GDM1 (cell line): ENCODE data around the gene GNAO1.

Experiments used
- DNase-seq: peaks from one replicate; lab custom pipeline; 2025; lab: John Stamatoyannopoulos, UW

The GNAO1 gene

DNA sequence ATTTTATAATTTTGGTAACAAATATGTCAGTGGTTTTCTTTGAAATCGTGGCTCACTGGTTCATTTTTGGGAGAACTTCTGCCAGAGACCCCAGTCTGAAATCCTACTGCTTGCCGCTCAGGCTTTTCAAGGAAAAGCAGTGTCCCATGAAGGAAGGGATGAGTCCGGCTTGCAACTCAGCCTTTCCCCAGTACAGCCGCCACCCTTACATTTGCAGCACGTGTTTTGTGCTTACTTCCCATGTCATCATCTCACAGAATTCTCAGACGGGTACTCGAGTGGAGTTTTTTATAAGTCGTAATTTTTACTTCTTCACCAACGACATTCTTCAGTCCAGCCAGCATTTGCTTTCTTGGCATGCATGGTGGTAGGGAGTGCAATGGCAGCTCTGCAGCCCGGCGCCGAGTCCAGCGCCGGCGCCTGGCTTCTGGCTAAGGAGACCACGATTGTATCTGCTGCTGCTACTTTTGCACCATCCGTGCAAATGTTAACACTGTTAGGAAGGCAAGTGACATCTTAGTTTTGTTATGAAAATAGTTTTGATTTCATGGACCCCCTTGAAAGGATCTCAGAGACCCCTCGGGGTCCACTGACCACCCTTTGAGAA, 123.1 kb downstream of the GNAO1 start:
- DNase-seq, result no peak

DNA sequence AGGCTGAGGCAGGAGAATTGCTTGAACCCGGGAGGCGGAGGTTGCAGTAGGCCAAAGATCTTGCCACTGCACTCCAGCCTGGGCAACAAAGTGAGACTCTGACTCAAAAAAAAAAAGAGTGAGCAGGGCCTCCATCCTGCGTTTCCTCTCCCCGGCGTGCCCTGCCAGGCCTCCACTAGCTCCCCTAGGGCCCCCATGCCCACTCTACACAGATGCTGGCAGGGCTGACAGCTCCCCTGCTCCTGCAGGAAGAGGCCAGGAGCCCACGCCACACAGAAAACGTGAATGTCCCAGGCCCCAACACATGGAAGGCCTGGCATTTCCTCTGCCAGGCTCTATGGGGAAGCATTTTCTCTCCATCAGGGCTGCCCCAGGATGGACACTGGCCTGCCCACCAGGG, 124.7 kb downstream of the GNAO1 start:
- DNase-seq, result no peak

DNA sequence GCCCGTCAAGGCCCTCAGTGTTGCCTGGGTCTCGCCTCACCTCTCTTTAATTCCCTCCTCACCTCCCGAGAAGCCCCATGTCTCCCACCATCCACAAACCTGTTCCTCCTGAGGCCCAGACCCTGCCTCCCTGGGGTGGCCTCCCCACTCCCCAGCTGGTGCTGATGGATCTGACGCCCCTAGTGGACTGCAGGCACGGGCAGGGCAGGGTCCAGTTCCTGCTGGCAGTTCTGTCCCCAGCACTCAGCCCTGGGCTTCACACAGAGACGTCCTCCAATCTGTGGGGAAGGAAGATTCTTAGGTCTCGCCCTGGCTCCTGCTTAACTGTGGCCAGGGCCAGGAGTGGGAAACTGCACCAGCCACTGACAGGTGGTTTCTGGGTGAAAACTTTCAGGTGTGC, 125.3 kb downstream of the GNAO1 start:
- DNase-seq, result no peak

DNA sequence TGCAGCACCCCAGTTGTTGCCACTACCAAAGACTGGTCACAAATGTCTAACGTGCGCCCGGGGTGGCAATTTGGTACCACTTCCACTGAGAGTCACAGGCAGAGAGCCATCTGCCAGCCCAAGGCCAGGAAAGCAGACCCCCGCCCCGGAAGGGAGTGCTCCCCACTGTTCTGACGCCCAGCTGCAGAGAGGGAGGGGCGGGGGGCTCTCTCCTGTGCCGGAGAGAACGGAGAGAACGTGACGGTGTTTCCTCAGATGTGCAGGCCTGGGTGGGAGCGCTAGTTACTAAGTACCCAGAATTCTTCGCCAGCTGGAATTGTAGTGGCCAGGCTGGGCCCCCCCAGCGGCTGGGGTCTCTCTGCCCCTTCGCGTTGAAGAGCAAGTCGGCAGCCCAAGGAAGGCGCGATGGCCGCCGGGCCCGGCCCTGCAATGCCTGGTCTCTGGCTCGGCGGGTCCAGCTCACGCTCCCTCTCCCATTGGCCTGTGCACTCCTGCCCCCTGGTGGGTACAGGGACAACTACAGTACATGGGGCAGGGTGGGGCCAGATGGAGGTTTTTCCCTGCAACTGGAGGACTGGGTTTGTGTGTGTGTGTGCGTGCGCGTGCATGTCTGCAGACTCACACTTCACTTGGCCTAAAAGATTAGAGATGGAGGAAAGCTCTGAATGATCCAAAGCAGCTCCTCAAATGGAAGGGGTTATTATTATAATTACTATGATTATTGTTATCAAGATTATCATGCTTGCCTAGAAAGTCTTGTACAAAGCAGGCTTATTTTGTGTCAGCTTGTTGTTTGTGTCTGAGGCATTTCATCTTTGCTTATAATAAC, 126.9 kb downstream of the GNAO1 start:
- DNase-seq, result no peak

DNA sequence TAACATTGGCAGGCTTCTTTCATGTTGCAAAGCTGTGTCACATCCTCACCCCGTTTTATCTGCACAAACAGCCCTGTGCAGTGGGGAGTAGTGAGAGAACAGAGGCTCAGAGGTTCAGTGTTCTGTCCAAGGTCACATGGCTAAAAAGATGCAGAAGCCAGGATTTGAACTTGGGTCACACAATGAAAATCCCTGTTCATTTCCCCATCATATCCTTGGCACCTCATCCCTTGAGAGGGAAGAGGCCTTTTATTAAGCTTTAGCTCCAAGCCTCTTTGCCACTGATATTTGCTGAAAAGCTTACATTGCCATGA, 127.5 kb downstream of the GNAO1 start:
- DNase-seq, result no peak

DNA sequence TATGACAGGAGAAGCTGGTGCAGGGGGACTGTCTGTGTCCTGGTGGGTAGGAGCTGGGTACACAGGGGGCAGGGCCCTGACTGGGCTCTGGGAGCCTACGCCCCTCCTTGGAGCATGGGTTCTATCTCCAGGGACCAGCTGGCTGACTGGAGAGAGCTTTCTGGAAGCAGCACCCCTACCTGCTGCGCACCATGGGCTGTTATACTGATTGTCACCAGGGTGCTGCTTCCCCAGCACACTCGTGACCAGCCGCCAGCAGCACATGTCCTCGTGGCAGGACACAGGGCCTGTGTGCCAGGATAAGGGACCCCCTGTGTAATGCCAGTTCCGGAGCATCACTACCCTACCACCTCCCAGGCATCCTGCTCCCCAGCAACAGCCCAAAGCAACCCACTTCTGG, 128.1 kb downstream of the GNAO1 start:
- DNase-seq, result no peak

DNA sequence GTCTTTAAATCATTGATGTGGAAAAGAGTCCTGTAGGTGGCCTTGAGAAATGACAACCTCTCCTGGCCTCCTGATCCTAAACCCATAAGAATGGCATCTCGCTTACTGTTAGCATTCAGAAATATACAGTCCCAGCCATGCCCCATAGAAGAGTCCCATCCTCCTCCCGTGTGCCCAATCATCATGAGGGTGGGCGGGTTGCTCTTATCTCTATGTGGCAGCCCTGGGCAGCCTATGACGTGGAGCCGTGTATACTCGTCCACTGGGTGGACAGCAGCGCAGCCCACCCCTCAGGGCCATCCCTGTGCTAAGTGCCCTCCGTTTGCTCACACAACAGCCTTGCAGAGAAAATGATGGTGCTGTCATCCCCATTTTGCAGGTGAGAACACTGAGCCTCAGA, 128.8 kb downstream of the GNAO1 start:
- no peak for DNase-seq

DNA sequence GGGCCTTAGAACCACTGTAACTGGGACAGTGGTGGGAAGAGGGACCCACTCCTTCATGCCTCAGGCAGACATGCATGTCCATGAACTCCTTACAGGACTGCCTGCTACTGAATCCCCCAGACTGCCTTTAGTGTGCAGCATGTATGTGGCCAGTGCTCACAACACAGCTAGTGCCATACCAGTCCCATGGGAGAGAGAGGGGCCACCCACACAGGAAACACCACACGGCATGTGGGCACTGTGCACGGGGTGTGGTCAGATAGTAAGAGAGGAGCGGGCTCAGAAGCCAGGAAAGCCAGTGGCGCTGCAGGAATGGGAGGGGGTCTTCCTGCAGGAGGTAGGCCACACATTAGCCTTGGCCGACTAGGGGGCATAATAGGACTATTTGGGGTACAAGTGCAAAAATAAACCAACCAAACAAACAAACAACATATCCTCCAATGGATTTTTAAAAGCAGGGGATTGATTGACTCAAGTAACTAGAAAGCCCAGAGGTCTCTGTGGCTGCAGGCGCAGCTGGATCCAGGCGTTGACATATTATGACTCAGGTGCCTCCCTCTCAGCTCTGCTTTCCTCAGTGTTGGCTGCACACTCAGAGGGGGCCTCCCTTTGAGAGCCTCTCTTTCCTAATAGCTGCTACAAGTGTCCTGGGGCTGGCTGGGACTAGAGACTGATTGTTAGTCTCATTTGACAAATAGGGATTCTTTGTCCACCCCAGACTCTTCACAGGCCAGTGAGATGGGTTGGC, 129.7 kb downstream of the GNAO1 start:
- DNase-seq, result no peak

DNA sequence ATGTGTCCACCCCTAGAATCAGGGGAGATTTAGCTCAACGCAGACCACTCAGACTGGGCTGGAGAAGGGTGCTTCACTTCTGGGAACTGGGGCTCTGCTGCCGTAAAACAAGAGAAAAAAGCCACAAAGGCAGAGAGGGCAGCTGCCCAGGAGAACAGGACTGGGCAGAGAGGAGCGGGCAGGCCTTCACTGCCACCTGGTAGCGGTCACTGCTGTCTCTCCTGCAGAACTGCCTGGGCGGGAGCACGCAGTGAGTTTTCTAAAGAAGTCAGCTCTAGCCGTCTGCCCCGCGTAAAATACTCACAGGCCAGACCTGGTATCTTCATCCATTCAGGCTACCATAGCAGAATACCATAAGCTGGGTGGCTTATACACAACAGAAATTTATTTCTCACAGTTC, 130.3 kb downstream of the GNAO1 start:
- no peak for DNase-seq

DNA sequence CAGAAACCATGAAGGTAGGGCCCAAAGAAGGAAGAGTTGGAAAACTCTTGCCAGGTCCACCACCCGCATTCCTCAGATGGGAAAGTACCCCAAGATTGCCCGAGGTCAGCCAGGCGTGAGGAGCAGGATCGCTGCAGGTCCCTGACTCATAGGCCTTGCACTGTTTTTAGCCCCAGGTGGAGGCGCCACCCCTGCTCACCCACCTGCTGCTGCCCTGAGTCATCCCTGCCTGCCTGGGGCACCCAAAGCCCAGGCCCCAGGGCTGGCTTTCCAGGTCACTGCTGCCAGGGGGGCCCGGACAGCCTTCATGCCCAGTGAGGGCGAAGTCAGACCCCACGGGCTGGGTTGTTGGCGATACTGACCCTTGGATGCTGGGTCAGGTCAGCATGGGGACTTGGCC, 133.1 kb downstream of the GNAO1 start:
- DNase-seq, result no peak

DNA sequence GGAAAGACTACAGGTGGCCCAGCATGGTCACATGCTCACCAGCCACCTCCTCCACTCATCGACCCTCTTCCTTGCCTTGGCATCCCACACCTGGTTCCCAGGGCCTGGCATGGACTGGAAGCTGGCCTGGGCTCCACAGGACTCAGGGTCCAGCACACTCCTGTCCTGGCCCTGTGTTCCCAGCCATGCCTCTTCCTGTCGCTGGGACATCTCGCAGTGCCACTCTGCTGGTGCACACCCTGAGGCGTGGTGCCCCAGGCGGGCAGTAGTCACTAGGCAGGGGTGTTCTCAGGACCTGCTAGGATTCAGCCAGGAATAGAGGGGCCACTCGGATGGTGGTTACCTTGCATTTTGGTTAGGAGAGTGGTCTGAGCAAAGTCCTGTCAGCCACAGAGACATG, 134.7 kb downstream of the GNAO1 start:
- no peak for DNase-seq

DNA sequence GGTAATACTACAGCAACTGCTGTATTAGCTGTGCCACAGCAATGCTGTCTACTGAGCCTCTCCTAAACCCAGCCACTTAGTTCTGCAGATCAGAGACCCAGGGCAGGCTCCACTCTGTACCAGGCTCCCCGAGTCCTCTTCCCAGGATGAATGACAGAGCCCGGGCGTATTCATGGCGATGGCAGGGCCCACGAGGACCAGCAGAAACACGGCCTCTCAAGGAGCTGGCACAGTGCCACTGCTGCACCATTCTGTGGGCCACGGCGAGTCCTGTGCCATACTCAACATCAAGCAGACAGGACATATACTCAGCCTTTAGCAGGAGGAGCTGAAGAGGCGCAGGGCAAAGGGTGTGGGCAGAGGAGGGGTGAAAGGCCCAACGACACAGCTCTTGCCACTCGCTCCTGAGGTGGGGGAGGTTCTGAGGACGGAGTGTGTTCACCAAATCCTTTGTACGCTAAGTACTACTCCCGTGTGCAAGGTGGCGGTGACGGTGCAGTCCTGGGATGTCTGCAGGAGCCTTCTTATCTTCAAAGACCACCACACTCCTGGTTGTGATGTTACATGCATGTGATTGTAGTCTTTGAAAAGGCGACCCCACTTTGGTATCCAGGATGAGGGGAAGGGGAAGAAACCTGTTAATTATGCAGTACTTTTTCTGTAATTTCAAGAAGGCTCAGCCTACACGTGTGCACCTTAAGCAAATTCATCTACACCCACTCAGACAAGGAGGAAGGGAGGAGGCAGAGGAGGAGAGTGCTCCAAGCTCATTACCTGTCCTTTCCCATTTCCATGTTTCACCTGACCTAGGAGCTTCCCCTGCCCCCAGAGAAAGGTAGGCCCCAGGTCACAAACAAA, 136.0 kb downstream of the GNAO1 start:
- no peak for DNase-seq

DNA sequence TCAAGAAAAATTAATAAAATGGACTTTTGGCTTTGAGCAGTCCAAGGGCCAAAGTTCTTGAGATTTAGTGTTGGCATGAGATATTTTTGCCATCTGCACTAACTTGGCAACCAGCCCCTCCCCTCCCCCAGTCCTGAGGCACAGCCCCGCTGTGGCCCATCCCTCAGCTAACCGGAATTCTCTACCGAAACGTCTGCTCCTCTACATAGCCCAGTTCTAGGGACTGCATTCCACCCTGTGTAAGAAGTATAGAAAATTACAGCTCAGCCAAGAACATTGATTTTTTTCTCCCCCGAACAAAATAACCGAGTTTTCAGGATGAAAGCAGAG, 136.6 kb downstream of the GNAO1 start:
- DNase-seq, result no peak

DNA sequence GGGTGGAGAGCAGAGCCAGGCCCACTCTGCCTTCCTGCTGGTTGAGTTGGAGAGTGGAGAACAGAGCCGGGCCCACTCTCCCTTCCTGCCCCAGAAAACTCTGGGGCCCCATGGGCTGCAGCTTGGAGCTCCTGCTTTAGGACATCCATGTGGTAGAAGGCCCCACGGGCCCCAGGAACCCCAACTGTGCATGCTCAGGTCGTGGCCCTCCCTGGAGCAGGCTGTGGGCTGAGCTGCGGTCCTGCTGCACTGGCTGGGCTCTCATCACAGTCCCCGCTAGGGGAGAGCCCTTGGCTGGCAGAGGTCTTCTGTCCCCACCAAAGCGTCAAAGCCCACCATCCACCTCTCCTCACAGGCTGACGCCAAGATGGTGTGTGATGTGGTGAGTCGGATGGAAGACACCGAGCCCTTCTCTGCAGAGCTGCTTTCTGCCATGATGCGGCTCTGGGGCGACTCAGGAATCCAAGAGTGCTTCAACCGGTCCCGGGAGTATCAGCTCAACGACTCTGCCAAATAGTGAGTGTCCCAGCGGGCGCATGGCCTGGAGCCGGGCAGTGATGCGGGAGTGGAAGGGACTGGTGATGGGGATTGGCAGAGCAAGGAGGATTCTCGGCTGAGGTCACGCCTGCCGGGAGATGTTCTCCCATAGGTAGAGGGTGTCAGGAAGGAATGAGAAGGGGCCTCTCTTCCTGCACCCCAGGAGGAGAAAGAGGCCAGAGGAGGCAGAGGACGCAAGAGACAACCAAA, 137.2 kb downstream of the GNAO1 start:
- DNase-seq, result no peak

DNA sequence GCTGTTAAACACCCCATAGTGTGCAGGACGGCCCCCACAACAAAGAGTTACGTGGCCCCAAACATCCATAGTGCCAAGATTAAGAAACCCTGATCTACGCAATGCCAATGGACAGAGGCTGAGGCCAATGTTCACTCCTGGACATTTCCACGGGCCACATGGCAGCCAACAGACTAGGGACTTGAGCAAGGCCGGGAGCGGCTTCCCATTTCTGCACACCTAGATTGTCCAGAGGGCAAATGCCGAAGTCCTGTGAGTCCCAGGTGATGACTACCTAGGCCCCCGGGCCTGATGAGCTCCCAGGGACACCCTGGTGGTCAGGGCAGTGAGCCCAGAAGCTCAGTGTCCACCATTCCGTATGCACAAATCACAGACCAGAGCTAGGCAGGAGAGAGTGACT, 138.6 kb downstream of the GNAO1 start:
- DNase-seq, result no peak

DNA sequence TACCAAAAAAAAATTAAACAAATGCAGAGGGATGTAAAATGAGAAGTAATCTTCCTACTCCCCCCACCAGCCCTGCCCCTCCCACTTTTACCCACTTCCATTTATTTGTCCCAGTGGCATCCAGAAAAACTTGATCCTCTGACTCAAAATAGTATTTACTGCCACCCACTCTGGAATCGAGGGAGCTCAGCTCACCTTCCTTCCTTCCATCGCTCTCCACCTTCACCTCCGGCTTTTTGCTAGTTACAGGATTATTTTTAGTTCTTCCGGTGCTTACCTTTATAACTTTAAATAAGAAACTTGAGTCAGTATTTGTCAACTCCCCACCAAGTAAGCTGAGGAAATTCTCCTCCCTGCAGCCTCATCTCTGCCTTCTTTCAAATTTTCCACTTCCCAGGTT, 139.2 kb downstream of the GNAO1 start:
- no peak for DNase-seq

DNA sequence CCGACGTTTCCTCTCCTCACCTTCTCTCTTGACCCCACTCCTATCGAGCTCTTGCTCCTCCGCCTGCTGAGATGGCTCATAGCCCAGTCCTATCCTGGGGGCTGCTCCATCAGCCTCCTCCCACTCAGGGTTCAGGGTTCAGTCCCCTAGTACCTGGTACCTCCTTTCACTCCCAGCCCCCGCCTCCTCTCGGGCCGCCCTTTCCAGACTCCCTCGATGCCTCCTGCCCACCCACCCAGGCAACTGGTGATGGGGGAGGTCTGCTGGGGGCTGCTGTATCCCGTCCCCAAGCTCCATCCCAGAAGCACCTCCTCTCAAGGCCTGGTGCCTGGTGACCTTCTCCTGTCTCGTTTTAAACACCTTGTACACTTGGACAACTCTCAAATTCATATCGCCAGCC, 140.1 kb downstream of the GNAO1 start:
- no peak for DNase-seq

DNA sequence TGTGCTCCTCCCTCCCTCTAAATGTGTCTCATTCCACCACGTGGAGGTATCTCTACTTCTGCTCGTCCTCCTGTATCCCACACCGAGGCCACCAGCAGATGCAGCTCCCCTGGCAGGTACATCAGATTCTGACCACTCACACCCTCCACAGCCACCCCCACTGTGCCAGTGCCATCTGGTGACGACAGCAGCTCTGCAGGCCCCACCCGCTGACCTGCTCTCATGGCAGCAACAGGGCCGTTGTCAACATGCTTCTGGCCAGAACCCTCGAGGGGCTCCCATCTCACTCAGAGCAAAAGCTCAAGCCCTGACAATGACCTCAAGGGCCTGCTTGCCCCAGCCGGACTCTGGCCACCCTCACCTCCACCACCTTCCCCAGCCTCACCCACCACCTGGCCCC, 140.6 kb downstream of the GNAO1 start:
- no peak for DNase-seq

DNA sequence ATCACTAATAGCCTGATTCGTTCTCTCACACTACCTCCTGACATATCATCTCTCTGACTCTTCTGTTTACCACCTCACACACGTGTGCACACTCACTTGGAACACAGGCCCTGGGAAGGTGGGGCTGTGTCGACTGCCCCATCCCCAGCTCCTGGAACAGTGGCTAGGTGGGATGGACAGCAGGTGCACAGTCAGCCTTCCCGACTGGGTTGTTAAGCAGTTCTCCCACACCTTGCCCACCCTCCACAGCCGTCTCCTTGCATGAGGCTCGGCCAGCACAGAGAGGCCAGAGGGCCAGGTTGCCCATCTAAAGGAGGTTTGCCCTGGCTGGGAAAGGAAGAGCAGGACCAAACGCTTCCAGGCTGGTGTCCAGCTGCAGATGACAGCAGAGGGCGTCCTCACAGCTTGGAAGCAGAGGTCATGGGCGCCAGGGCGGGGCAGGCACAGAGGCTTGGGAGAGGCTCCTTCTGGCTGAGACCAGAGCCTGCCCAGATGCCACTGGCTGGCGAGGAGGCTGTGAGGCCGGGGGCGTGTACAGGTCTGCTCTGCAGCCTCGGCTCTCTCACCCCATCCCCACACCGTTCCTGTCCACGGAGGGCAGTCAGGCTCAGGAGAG, 141.3 kb downstream of the GNAO1 start:
- DNase-seq, result no peak

DNA sequence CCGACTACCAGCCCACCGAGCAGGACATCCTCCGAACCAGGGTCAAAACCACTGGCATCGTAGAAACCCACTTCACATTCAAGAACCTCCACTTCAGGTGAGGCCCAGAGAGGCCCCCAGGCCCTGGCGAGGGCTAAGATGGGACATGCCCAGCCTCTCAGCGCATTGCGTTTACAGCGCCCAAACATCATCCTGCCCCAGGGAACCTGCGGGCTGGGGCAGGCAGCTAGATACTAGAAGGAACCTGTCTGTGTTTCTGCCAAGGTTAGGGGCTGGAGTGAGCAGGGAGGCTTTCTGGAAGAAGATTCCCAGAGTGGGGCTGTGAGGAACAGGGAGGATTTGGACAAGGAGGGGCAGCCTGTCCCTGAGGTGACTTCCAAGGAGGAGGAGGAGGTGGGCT, 143.5 kb downstream of the GNAO1 start:
- DNase-seq, result no peak

DNA sequence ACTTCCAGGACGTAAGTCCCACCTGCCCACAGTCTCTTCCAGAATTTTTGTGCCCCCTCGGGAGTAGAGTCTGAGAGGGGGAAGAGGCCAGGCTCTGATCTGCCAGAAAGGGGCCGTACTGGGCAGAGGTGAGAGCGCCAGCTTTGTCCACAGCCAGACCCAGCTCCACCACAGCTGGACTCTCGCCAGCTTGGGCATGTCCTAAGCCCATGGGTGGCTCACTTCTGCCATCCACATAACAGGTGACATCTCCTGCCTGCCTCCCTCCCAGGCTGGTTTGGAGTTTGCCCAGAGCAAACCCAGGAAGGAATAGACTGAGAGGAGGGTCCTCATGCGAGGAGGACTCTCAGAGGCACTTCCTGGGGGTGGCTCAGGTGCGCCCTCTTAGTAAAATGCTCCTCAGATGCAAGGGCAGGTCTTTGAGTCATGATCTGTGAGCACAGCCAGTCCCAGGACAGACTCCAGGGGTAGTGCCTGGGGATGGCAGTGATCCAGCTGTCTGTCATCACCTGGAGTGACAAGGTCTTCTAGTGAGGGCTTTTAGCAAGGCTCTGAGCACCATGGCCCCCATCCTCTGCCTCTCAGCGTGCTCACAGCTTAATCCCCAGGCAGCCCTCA, 144.9 kb downstream of the GNAO1 start:
- no peak for DNase-seq
